Loucy (cell line): ENCODE results near the gene ZNF878.

Experiments used
- H2AFZ ChIP-seq: fragments of 200-600 bp; sonication (generic); 2 replicates; pipeline ENCODE4 v1.6.0; 2016; ENCODE audit warnings: antibody characterized with exemption, mild to moderate bottlenecking, low read length, moderate library complexity
- H3F3A ChIP-seq: fragments of 200-600 bp; 2 replicates; pipeline ENCODE4 v1.6.0; 2016; ENCODE audit warnings: antibody characterized with exemption, low read depth, mild to moderate bottlenecking
- H3K27me3 ChIP-seq: fragments of 200-600 bp; sonication (generic); 2 replicates; pipeline ENCODE4 v1.6.1; 2014; ENCODE audit warnings: low read length, mild to moderate bottlenecking; ENCODE audit not compliant: insufficient read depth, poor library complexity, severe bottlenecking
- H3K36me3 ChIP-seq: fragments of 200-600 bp; sonication (generic); 2 replicates; pipeline ENCODE4 v1.6.1; 2016; ENCODE audit warnings: low read length; ENCODE audit not compliant: insufficient read depth
- H3K4me1 ChIP-seq: fragments of 200-600 bp; sonication (generic); 2 replicates; pipeline ENCODE4 v1.5.1; 2014; ENCODE audit warnings: low read length, mild to moderate bottlenecking; ENCODE audit not compliant: insufficient read depth, poor library complexity, severe bottlenecking
- H3K4me2 ChIP-seq: fragments of 200-600 bp; sonication (generic); 2 replicates; pipeline ENCODE4 v1.6.0; 2014; ENCODE audit warnings: antibody characterized with exemption, low read length, low read depth, mild to moderate bottlenecking; ENCODE audit not compliant: poor library complexity, severe bottlenecking
- H3K4me3 ChIP-seq: fragments of 200-600 bp; sonication (generic); 2 replicates; pipeline ENCODE4 v1.5.1; 2014; ENCODE audit warnings: low read length, mild to moderate bottlenecking, mixed read lengths; ENCODE audit not compliant: poor library complexity, severe bottlenecking
- H3K79me2 ChIP-seq: fragments of 200-600 bp; sonication (generic); 2 replicates; pipeline ENCODE4 v1.6.1; 2014; ENCODE audit warnings: low read length; ENCODE audit not compliant: insufficient read depth
- H3K9ac ChIP-seq: fragments of 200-600 bp; sonication (generic); 2 replicates; pipeline ENCODE4 v1.6.0; 2014; ENCODE audit warnings: mild to moderate bottlenecking, low read depth, low read length, moderate library complexity; ENCODE audit not compliant: poor library complexity, severe bottlenecking
- H3K9me2 ChIP-seq: fragments of 200-600 bp; sonication (generic); replicated peaks from 2 replicates; pipeline ENCODE4 v1.6.1; 2016; ENCODE audit warnings: low read depth, low read length, mixed read lengths
- H3K9me3 ChIP-seq: fragments of 200-600 bp; sonication (generic); 2 replicates; pipeline ENCODE4 v1.6.1; 2014; ENCODE audit warnings: mild to moderate bottlenecking, antibody characterized with exemption, low read length, low read depth; ENCODE audit not compliant: insufficient read depth
- H4K20me1 ChIP-seq: fragments of 200-600 bp; sonication (generic); 2 replicates; pipeline ENCODE4 v1.6.0; 2014; ENCODE audit warnings: antibody characterized with exemption, low read length, mild to moderate bottlenecking; ENCODE audit not compliant: insufficient read depth, poor library complexity, severe bottlenecking
- EZH2phosphoT487 ChIP-seq: fragments of 200-600 bp; IDR thresholded peaks from 2 replicates; pipeline ENCODE4 v1.6.1; 2018; ENCODE audit warnings: antibody characterized with exemption, mild to moderate bottlenecking, moderate library complexity, borderline replicate concordance
- TF ChIP-seq, protein P1 (sequence below): fragments of 200-600 bp; sonication (generic); conservative IDR thresholded peaks from 2 replicates; pipeline ENCODE4 v1.5.1; 2014; ENCODE audit warnings: mild to moderate bottlenecking, antibody characterized with exemption, low read length

The ZNF878 gene

DNA sequence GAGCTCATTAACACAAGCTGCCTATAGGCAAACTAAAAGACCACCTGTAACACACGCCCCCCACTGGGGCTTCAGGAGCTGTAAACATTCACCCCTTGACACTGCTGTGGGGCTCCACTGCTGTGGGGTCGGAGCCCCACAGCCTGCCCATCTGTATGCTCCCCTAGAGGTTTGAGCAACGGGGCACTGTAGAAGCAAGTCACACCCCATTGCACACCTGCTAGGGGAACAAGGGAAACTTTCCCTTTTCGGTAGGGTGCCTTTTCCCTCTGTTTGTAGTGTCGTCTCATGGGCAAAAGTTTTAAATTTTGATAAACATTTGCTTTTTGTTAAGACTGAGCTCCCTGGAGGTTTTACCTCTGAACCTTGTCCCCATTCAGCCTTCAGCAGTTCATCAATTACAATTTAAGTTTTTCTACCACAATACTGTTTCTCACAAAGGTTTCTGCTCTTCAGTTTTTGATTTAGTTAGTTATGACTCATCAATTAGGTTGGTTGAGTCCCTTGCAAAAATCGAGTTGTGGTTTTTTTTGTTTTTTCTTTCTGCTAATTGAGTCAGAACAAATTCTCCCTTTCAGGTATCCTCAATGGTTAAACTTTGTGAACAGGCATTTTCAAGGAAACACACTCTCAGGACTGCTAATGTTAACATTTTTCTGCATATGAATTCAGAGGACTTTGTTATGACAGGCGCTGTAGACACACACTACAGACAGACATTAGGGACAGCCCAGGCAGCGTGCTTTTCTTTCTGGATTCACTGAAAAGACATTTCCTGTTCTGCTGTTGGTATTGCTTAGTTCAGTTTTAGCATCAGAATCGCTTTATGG lies 52.4 kb downstream of the ZNF878 start:
- Histone ChIP-seq H3K27me3 (no peaks in the 10 kb centered on the region), H3K9me3 (no peaks in the 10 kb centered on the region), H3K79me2 (peaks cover 52% of the 10 kb centered on the region), H3K9ac (no peak overlapping the region), H3F3A (no peaks in the 10 kb centered on the region), H3K9me2 (no peaks in the 10 kb centered on the region), H3K36me3 (peaks cover 15% of the 10 kb centered on the region; the same call in 1 of the 2 replicates), H2AFZ (no peak overlapping the region), H3K4me3 (no peak overlapping the region), H4K20me1 (peaks cover 8% of the 10 kb centered on the region), H3K4me2 (no peak overlapping the region), H3K4me1 (peaks cover 12% of the 10 kb centered on the region)
- TF ChIP-seq EZH2phosphoT487 = no peak
- TF ChIP-seq, protein P1, sequence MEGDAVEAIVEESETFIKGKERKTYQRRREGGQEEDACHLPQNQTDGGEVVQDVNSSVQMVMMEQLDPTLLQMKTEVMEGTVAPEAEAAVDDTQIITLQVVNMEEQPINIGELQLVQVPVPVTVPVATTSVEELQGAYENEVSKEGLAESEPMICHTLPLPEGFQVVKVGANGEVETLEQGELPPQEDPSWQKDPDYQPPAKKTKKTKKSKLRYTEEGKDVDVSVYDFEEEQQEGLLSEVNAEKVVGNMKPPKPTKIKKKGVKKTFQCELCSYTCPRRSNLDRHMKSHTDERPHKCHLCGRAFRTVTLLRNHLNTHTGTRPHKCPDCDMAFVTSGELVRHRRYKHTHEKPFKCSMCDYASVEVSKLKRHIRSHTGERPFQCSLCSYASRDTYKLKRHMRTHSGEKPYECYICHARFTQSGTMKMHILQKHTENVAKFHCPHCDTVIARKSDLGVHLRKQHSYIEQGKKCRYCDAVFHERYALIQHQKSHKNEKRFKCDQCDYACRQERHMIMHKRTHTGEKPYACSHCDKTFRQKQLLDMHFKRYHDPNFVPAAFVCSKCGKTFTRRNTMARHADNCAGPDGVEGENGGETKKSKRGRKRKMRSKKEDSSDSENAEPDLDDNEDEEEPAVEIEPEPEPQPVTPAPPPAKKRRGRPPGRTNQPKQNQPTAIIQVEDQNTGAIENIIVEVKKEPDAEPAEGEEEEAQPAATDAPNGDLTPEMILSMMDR = no peak

DNA sequence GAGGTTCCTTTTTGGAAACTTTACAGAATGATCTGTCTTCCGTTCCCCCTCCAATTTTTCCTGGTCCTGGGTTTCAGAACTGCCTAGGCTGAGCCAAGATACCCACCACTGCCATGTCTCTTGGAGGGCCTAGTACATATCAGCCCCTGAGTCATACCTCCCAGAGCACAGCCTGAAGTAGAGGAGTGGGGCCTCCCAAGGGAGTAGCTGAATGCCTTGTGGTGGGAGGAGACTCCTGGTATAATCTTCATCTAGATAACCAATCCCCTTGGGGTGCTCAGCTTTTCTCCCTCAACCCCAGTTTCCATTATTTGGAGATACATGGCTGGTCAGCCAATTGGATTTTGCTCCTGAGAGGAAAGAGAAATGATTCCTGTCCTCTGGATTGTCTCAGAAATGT lies 57.6 kb downstream of the ZNF878 start:
- peak overlapping the region; percentile 7 for H3K4me2 ChIP-seq
- H3K9me3 ChIP-seq = no peaks in the 10 kb centered on the region
- H3K9me2 ChIP-seq = no peaks in the 10 kb centered on the region
- H4K20me1 ChIP-seq = peaks cover 42% of the 10 kb centered on the region
- TF ChIP-seq, protein P1 = no peak
- no peak for TF ChIP-seq EZH2phosphoT487
- H3K4me3 ChIP-seq = no peak overlapping the region
- H3F3A ChIP-seq = no peaks in the 10 kb centered on the region
- peaks cover 39% of the 10 kb centered on the region for H3K4me1 ChIP-seq
- H3K36me3 ChIP-seq = no peaks in the 10 kb centered on the region
- no peak overlapping the region for H3K9ac ChIP-seq
- no peak overlapping the region for H2AFZ ChIP-seq
- H3K27me3 ChIP-seq = no peaks in the 10 kb centered on the region
- peaks cover 94% of the 10 kb centered on the region for H3K79me2 ChIP-seq
